SH-SY5Y (cell line): ENCODE results near the gene CEMIP2.

Experiments
- GATA2 ChIP-seq: IDR thresholded peaks from 2 replicates; pipeline ENCODE4 v1.6.1; 2011; ENCODE audit warnings: mild to moderate bottlenecking, low read depth, low read length
- GATA3 ChIP-seq: IDR thresholded peaks from 2 replicates; pipeline ENCODE4 v1.6.1; 2011; ENCODE audit warnings: low read depth, mild to moderate bottlenecking, low read length, moderate library complexity

GRCh38 chr9:71716138-71716909 lies 52.0 kb downstream of the CEMIP2 start:
- TF ChIP-seq GATA3 (no peak), GATA2 (no peak)
